ENCODE results near the gene MYO7B. TPM values are rescaled to one million over a fixed set of nuclear protein-coding genes. Genes with fewer than 3 reads are reported as not detected.

Gene MYO7B
- total and polyA plus RNA-seq, 2 donors (not counting 1 experiment from before 2014, with no cell fraction given), result 5.0 to 68.2 TPM

DNA sequence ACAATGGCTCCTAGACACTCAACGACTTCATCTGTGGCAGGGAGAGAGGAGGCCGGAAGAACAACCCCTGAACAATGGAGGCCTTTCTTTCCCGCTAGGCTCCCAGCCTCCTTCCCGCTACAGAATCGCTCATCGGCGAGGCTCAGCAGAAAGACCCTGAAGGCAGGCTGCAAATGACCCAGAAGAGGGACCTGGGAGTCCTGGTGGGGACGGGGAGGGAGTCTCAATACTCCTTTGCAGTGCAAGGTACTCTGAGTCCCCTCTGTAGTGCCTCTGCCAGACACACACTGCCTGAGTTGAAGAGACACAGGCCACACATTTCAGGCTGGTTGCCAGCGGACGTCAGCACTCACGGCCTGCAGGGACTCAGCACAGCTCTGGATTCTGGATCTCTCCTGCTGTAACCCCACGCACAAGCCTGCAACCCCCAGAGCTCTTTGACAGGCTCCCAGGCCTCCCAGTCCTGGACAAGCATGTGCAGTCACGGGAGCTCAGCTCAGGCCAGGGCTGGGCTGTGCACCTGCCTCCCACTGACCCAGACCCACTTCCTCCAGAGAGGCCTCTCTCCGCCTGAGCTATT, 116.6 kb downstream of the MYO7B start:
- ATAC-seq (ENCODE audit: low read depth) (peak; percentile 31), DNase-seq (no peak)
- ChIA-PET POLR2A (interaction anchor here (0.5 to 0.7 kb wide), 2 partner anchors 61 to 232 kb away, joined by 4 to 5 read pairs; no protein-coding TSS in a partner anchor), CTCF (interaction anchor here (1.1 to 19.3 kb wide), 6 partner anchors 11 to 77 kb away, joined by 3 to 553 read pairs (median 4); no protein-coding TSS in a partner anchor)
- H3K27me3 Mint-ChIP-seq, result no peaks in the 10 kb centered on the region
- TF ChIP-seq CTCF (IDR thresholded peaks at IDR 0.05) (no peak), EZH2 (IDR thresholded peaks at IDR 0.05; ENCODE audit: borderline replicate concordance, insufficient read depth, low read depth, low read length, poor library complexity, severe bottlenecking) (no peak)
- H4K20me1 ChIP-seq (ENCODE audit: control insufficient read depth, insufficient read depth, low read length, poor library complexity, severe bottlenecking), result no peaks in the 10 kb centered on the region
- peak overlapping the region; percentile 53 for H3K4me3 Mint-ChIP-seq
- 83% methylated on average over 13 of the region's 14 CpGs for WGBS (ENCODE audit: insufficient coverage)
- H3K9ac ChIP-seq (ENCODE audit: low read length), result no peak overlapping the region
- H3K36me3 ChIP-seq (replicated peaks in 1 of 2; ENCODE audit: control extremely low read depth in 1 of 2, control insufficient read depth in 1 of 2, extremely low read depth in 1 of 2, insufficient read depth in 2 of 2, low read length in 1 of 2), result no peaks in the 10 kb centered on the region
- H3K79me2 ChIP-seq (ENCODE audit: control insufficient read depth, insufficient read depth, low read length), result no peaks in the 10 kb centered on the region
- peaks cover 30 to 57% of the 10 kb centered on the region in 2 donors for H3K4me1 ChIP-seq (ENCODE audit: control insufficient read depth in 2 of 2, insufficient read depth in 2 of 2, low read length in 2 of 2)
- H3K9me3 Mint-ChIP-seq (ENCODE audit: insufficient read depth), result no peaks in the 10 kb centered on the region
- H3K4me1 Mint-ChIP-seq, result peaks cover 58% of the 10 kb centered on the region
- peak overlapping the region; percentile 50 for H2AFZ ChIP-seq (ENCODE audit: insufficient read depth, low read depth, low read length, poor library complexity, severe bottlenecking)
- H3K9me3 ChIP-seq (ENCODE audit: control extremely low read depth in 1 of 3, control insufficient read depth in 2 of 3, insufficient read depth in 1 of 3, low read length in 2 of 3), result peaks cover 0 to 8% (median 0%) of the 10 kb centered on the region in 3 donors
- H3K4me3 ChIP-seq (ENCODE audit: control extremely low read depth in 1 of 5, extremely low read depth in 1 of 5, insufficient read depth in 1 of 5, low read depth in 2 of 5, low read length in 4 of 5), result no peak overlapping the region
- intact Hi-C loops (cut with micrococcal nuclease), result no loop called here
- peak overlapping the region; percentile 61 for H3K27ac Mint-ChIP-seq
- peak overlapping the region; percentile 49 for H3K4me2 ChIP-seq (replicated peaks; ENCODE audit: low read depth, low read length, poor library complexity, severe bottlenecking)
- no peaks in the 10 kb centered on the region for H3K27me3 ChIP-seq (replicated peaks in 1 of 4; ENCODE audit: control extremely low read depth in 1 of 4, control insufficient read depth in 3 of 4, insufficient read depth in 4 of 4, low read length in 3 of 4)
- no peak overlapping the region for H3K27ac ChIP-seq (ENCODE audit: low read length in 2 of 2)

- Histone ChIP-seq H3K4me3 (ENCODE audit: control extremely low read depth in 1 of 5, extremely low read depth in 1 of 5, insufficient read depth in 1 of 5, low read depth in 2 of 5, low read length in 4 of 5) (no peak overlapping the region), H3K36me3 (replicated peaks in 1 of 2; ENCODE audit: control extremely low read depth in 1 of 2, control insufficient read depth in 1 of 2, extremely low read depth in 1 of 2, insufficient read depth in 2 of 2, low read length in 1 of 2) (no peaks in the 10 kb centered on the region), H3K9me3 (ENCODE audit: control extremely low read depth in 1 of 3, control insufficient read depth in 2 of 3, insufficient read depth in 1 of 3, low read length in 2 of 3) (peaks cover 0 to 8% (median 0%) of the 10 kb centered on the region in 3 donors), H3K4me1 (ENCODE audit: control insufficient read depth in 2 of 2, insufficient read depth in 2 of 2, low read length in 2 of 2) (peaks cover 30 to 54% of the 10 kb centered on the region in 2 donors), H2AFZ (ENCODE audit: insufficient read depth, low read depth, low read length, poor library complexity, severe bottlenecking) (no peak overlapping the region), H3K79me2 (ENCODE audit: control insufficient read depth, insufficient read depth, low read length) (no peaks in the 10 kb centered on the region), H3K27ac (ENCODE audit: low read length in 2 of 2) (no peak overlapping the region), H4K20me1 (ENCODE audit: control insufficient read depth, insufficient read depth, low read length, poor library complexity, severe bottlenecking) (no peaks in the 10 kb centered on the region), H3K4me2 (replicated peaks; ENCODE audit: low read depth, low read length, poor library complexity, severe bottlenecking) (peak overlapping the region; percentile 49), H3K27me3 (replicated peaks in 1 of 4; ENCODE audit: control extremely low read depth in 1 of 4, control insufficient read depth in 3 of 4, insufficient read depth in 4 of 4, low read length in 3 of 4) (no peaks in the 10 kb centered on the region), H3K9ac (ENCODE audit: low read length) (no peak overlapping the region)
- 86% methylated on average over 25 of the region's 25 CpGs for WGBS (ENCODE audit: insufficient coverage)
- TF ChIP-seq CTCF (IDR thresholded peaks at IDR 0.05) (no peak), EZH2 (IDR thresholded peaks at IDR 0.05; ENCODE audit: borderline replicate concordance, insufficient read depth, low read depth, low read length, poor library complexity, severe bottlenecking) (no peak)
- Mint-ChIP-seq H3K4me1 (peaks cover 50% of the 10 kb centered on the region), H3K9me3 (ENCODE audit: insufficient read depth) (no peaks in the 10 kb centered on the region), H3K27ac (no peak overlapping the region), H3K27me3 (no peaks in the 10 kb centered on the region), H3K4me3 (no peak overlapping the region)
- intact Hi-C loops (cut with micrococcal nuclease), result no loop called here
- CTCF ChIA-PET, result interaction anchor here (1.1 to 19.3 kb wide), 6 partner anchors 11 to 77 kb away, joined by 3 to 553 read pairs (median 4); no protein-coding TSS in a partner anchor
- ATAC-seq (ENCODE audit: low read depth) (no peak), DNase-seq (no peak)
- POLR2A ChIA-PET, result interaction anchor here (0.5 kb wide), 1 partner anchor 231 kb away, joined by 5 read pairs; no protein-coding TSS in a partner anchor
These were observed 117.4 kb downstream of the MYO7B start for GRCh38 chr2:127652786-127653357.

All from B cell (primary cell).